Measurements from ENCODE around the gene PLXNA4.

Gene PLXNA4

GRCh38 chr7:132228240-132228639 lies 348.0 kb downstream of the PLXNA4 start:
- TF ChIP-seq CTCF (IDR thresholded peaks at IDR 0.05) = no peak

GRCh38 chr7:132226957-132227290 lies 349.3 kb downstream of the PLXNA4 start:
- TF ChIP-seq CTCF (IDR thresholded peaks at IDR 0.05) = no peak

- TF ChIP-seq CTCF (IDR thresholded peaks at IDR 0.05) = no peak
Observed at GRCh38 chr7:132226046-132226956, 350.0 kb downstream of the PLXNA4 start.

- no peak for TF ChIP-seq CTCF (IDR thresholded peaks at IDR 0.05)
Observed at GRCh38 chr7:132225216-132226030, 350.8 kb downstream of the PLXNA4 start.

GRCh38 chr7:132221356-132221755 lies 354.9 kb downstream of the PLXNA4 start:
- no peak for TF ChIP-seq CTCF (IDR thresholded peaks at IDR 0.05)

GRCh38 chr7:132220060-132220459 lies 356.2 kb downstream of the PLXNA4 start:
- TF ChIP-seq CTCF (IDR thresholded peaks at IDR 0.05) = no peak

GRCh38 chr7:132218876-132219275 lies 357.4 kb downstream of the PLXNA4 start:
- TF ChIP-seq CTCF (IDR thresholded peaks at IDR 0.05) = no peak

Data from LNCAP (cell line).